Parathyroid adenoma (tissue), 2 donors: ENCODE data around the gene PACS2.
"Not testable (repeated sequence)": the region's sequence is repeated elsewhere in the genome, so short reads cannot be mapped to it uniquely, and the experiment has no call there.

Source experiments
- H2AFZ ChIP-seq: fragments of 300-600 bp; sonication (generic); one replicate; pipeline ENCODE4 v1.7.0; 2017; ENCODE audit warnings: antibody characterized with exemption, mild to moderate bottlenecking
- H3K27ac ChIP-seq: fragments of 300-600 bp; sonication (generic); one replicate; pipeline ENCODE4 v1.7.0; 2017
- H3K27me3 ChIP-seq: fragments of 300-600 bp; sonication (generic); one replicate; pipeline ENCODE4 v1.7.0; 2017; ENCODE audit warnings: low read length; ENCODE audit not compliant: control insufficient read depth, insufficient read depth
- H3K36me3 ChIP-seq: fragments of 300-600 bp; sonication (generic); one replicate; pipeline ENCODE4 v1.7.0; 2017; ENCODE audit warnings: low read length; ENCODE audit not compliant: control insufficient read depth, insufficient read depth
- H3K4me1 ChIP-seq: fragments of 300-600 bp; sonication (generic); one replicate; pipeline ENCODE4 v1.7.0; 2017; ENCODE audit warnings: control low read depth
- H3K4me2 ChIP-seq: fragments of 300-600 bp; sonication (generic); one replicate; pipeline ENCODE4 v1.7.0; 2017; ENCODE audit warnings: low read length
- H3K4me3 ChIP-seq: fragments of 300-600 bp; sonication (generic); one replicate; pipeline ENCODE4 v1.7.0; 2017; ENCODE audit warnings: low read depth, low read length
- H3K79me2 ChIP-seq: fragments of 300-600 bp; sonication (generic); one replicate; pipeline ENCODE4 v1.7.0; 2017; ENCODE audit warnings: control low read depth
- H3K9ac ChIP-seq: fragments of 300-600 bp; sonication (generic); one replicate; pipeline ENCODE4 v1.7.0; 2017; ENCODE audit warnings: mild to moderate bottlenecking
- H3K9me3 ChIP-seq: fragments of 300-600 bp; sonication (generic); one replicate; pipeline ENCODE4 v1.7.0; 2017; ENCODE audit warnings: low read length; ENCODE audit not compliant: control insufficient read depth
- CTCF ChIP-seq: fragments of 300-600 bp; sonication (generic); IDR thresholded peaks from one replicate; pipeline ENCODE4 v1.7.0; 2017; ENCODE audit warnings: antibody characterized with exemption, mild to moderate bottlenecking
- donor health status: primary hyperparathyroidism.

PACS2 gene

GRCh38 chr14:105334383-105335230 is 20.1 kb downstream of the PACS2 start:
- Histone ChIP-seq H3K79me2 (peaks cover 76% of the 10 kb centered on the region), H3K4me2 (no peak overlapping the region), H3K4me1 (peaks cover 27% of the 10 kb centered on the region), H3K27ac (no peak overlapping the region), H3K9ac (no peak overlapping the region), H3K27me3 (no peaks in the 10 kb centered on the region), H3K9me3 (no peaks in the 10 kb centered on the region), H3K4me3 (no peak overlapping the region), H3K36me3 (no peaks in the 10 kb centered on the region), H2AFZ (no peak overlapping the region)
- no peak for TF ChIP-seq CTCF

DNA sequence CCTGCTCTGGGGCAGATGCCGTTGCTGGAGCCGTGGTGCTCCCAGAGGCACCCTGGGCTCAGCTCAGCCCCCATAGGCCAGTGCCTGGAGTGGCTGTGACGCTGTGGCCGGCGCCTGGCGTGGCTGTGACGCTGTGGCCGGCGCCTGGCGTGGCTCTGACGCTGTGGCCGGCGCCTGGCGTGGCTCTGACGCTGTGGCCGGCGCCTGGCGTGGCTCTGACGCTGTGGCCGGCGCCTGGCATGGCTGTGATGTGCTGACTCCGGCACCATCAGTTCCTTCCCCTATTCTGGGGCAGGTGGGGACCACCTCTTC is 20.6 kb downstream of the PACS2 start:
- H3K27me3 ChIP-seq, H3K4me3 ChIP-seq, H3K27ac ChIP-seq, H3K9ac ChIP-seq, H3K36me3 ChIP-seq, H2AFZ ChIP-seq, H3K4me2 ChIP-seq, H3K9me3 ChIP-seq: not testable (repeated sequence)
- Histone ChIP-seq H3K79me2 (peaks cover 74% of the 10 kb centered on the region), H3K4me1 (peaks cover 25% of the 10 kb centered on the region)

DNA sequence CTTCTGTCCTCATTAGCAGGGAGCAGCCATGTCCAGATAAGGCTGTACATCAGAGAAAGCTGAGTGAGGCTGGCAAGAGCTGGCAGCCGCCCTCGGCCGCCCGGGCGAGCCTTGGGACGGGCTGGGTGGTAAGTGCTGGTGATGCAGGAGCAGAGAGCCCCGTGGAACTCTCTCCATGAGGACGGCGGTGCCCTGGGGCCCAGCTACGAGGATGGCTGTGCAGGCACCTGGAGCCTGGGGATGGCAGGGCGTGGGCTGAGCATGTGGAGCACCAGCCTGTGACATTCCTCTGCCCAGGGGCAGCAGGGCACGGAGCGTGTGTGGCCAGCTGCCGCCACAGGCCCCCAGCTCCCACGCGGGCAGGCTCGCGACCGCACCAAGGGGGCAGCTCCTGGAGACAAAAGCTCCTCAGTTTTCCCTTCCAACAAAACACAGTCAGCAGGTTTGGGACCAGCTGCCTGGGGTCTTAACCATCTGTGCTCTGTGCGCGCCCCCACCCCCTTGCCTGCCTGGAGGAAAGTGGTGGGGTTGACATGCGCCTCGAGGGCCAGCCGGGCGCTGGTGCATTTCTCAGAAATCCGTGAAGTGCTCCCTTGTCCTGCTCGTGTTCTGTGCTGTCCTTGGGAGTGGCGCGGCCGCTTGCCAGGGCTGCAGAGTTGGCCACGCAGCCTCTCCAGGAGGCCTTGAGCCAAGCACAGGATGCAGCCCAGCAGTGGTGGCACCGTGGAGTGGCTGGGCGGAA is 21.4 kb downstream of the PACS2 start:
- H3K4me1 ChIP-seq: peaks cover 25% of the 10 kb centered on the region
- no peaks in the 10 kb centered on the region for H3K9me3 ChIP-seq
- no peaks in the 10 kb centered on the region for H3K27me3 ChIP-seq
- peaks cover 67% of the 10 kb centered on the region for H3K79me2 ChIP-seq
- no peak for TF ChIP-seq CTCF
- no peak overlapping the region for H3K4me2 ChIP-seq
- H3K36me3 ChIP-seq: no peaks in the 10 kb centered on the region
- no peak overlapping the region for H3K27ac ChIP-seq
- H3K4me3 ChIP-seq: no peak overlapping the region
- H2AFZ ChIP-seq: no peak overlapping the region
- H3K9ac ChIP-seq: no peak overlapping the region

GRCh38 chr14:105336477-105337287 is 22.1 kb downstream of the PACS2 start:
- Histone ChIP-seq H3K4me1 (peaks cover 25% of the 10 kb centered on the region), H3K36me3 (no peaks in the 10 kb centered on the region), H3K9ac (no peak overlapping the region), H3K4me3 (no peak overlapping the region), H3K27me3 (no peaks in the 10 kb centered on the region), H2AFZ (no peak overlapping the region), H3K4me2 (peak overlapping the region; percentile 73), H3K79me2 (peaks cover 59% of the 10 kb centered on the region), H3K27ac (no peak overlapping the region), H3K9me3 (no peaks in the 10 kb centered on the region)
- no peak for TF ChIP-seq CTCF

DNA sequence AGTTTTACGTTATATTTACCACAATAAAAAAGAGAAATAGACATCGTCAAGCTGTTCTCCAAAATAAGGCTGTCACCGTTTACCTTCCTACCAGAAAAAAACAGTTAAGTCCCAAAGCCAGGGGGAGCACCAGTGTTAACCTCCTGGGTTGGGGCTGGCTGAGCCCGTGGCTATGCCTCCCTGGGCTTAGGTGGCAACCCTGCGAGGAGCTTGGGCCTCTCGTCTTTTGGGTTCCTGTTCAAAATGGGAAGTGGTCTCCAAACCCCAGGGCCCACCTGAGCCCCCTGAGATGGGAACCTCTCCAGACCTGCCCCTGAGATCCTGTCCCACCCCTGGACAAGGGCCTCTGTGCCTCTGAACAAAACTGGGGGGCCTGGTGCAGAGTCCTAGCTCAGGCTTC is 22.9 kb downstream of the PACS2 start:
- H3K4me3 ChIP-seq: no peak overlapping the region
- H3K4me2 ChIP-seq: peak overlapping the region; percentile 73
- H3K36me3 ChIP-seq: no peaks in the 10 kb centered on the region
- peak overlapping the region; percentile 71 for H3K27ac ChIP-seq
- H2AFZ ChIP-seq: no peak overlapping the region
- H3K9ac ChIP-seq: no peak overlapping the region
- H3K27me3 ChIP-seq: no peaks in the 10 kb centered on the region
- peaks cover 25% of the 10 kb centered on the region for H3K4me1 ChIP-seq
- no peak for TF ChIP-seq CTCF
- H3K79me2 ChIP-seq: peaks cover 51% of the 10 kb centered on the region
- H3K9me3 ChIP-seq: no peaks in the 10 kb centered on the region
